GM12878 (cell line): ENCODE data around the gene BMF. TPM values are rescaled to one million over a fixed set of nuclear protein-coding genes. Genes with fewer than 3 reads are reported as not detected.

Experiments used
- ATAC-seq: fragments of 200-7000 bp; cut with Tn5 transposase; 3 replicates; pipeline ENCODE4 v1.9.1; 2020; ENCODE audit warnings: mild to moderate bottlenecking, moderate library complexity
- BruUV-seq: library from RNA; stranded (reverse); fragments of 400-500 nt; replicated peaks from 2 replicates; lab custom pipeline; 2021; lab: Mats Ljungman, UMichigan
- CTCF ChIA-PET: fragments of 300-600 bp; sonication (Branson Sonifier 250); formaldehyde crosslinking; extraction: SDS; loops from one replicate; lab custom pipeline; 2021; ENCODE audit warnings: inconsistent platforms; lab: Yijun Ruan, JAX
- POLR2A ChIA-PET: fragments of 350-600 bp; formaldehyde crosslinking; extraction: SDS; loops from one replicate; lab custom pipeline; 2021; ENCODE audit warnings: inconsistent platforms; lab: Charles Lee
- RAD21 ChIA-PET: fragments of 300-600 bp; sonication (Branson Sonifier 250); formaldehyde crosslinking; loops from one replicate; lab custom pipeline; 2023; ENCODE audit warnings: antibody characterized with exemption; ENCODE audit not compliant: unreplicated experiment; lab: Charles Lee
- SMC1A ChIA-PET: fragments of 300-600 bp; sonication (Branson Sonifier 250); formaldehyde crosslinking; loops from one replicate; lab custom pipeline; 2023; ENCODE audit not compliant: unreplicated experiment, uncharacterized antibody; lab: Charles Lee
- DNase-seq: peaks from one replicate; pipeline ENCODE4 v3.0.0-alpha.2; 2011; ENCODE audit warnings: low read depth, low spot score
- FAIRE-seq: peaks from 3 replicates; lab custom pipeline; 2011; peaks lifted over from hg19 to GRCh38; lab: Jason Lieb, UNC
- H2AFZ ChIP-seq: 2 replicates; pipeline ENCODE4 v1.6.0; 2011; ENCODE audit warnings: low read depth, low read length, control low read depth; ENCODE audit not compliant: control insufficient read depth
- H3K27ac ChIP-seq: 2 replicates; pipeline ENCODE4 v1.5.1; 2011; ENCODE audit warnings: control low read depth; ENCODE audit not compliant: control insufficient read depth, insufficient read depth
- H3K27me3 ChIP-seq, 2 experiments: replicated peaks in 1 of 2; 2 replicates each; pipeline versions ENCODE4 v1.6.0 to v1.6.1; 2011; ENCODE audit warnings: low read length in 1 of 2; ENCODE audit not compliant: control insufficient read depth in 2 of 2, insufficient read depth in 2 of 2
- H3K36me3 ChIP-seq, 2 experiments: 2 replicates each; pipeline ENCODE4 v1.5.1; 2011; ENCODE audit warnings: low read length in 1 of 2; ENCODE audit not compliant: control insufficient read depth in 2 of 2, insufficient read depth in 2 of 2
- H3K4me1 ChIP-seq: 2 replicates; pipeline ENCODE4 v1.6.1; 2011; ENCODE audit warnings: mild to moderate bottlenecking, low read length, moderate library complexity, mixed read lengths; ENCODE audit not compliant: control insufficient read depth, insufficient read depth
- H3K4me2 ChIP-seq: 2 replicates; pipeline ENCODE4 v1.6.0; 2011; ENCODE audit warnings: control low read depth; ENCODE audit not compliant: control insufficient read depth, insufficient read depth
- H3K4me3 ChIP-seq: fragments of 200-600 bp; sonication (generic); 2 replicates; pipeline ENCODE4 v1.5.1; 2016
- H3K79me2 ChIP-seq: 2 replicates; pipeline ENCODE4 v1.6.0; 2011; ENCODE audit warnings: low read length; ENCODE audit not compliant: control insufficient read depth, insufficient read depth
- H3K9ac ChIP-seq: 2 replicates; pipeline ENCODE4 v1.8.0; 2011; ENCODE audit warnings: low read length, control low read depth, mixed read lengths; ENCODE audit not compliant: control insufficient read depth, insufficient read depth
- H3K9me3 ChIP-seq: replicated peaks from 3 replicates; pipeline ENCODE4 v1.5.1; 2011; ENCODE audit warnings: mild to moderate bottlenecking, low read length; ENCODE audit not compliant: control insufficient read depth, insufficient read depth
- H4K20me1 ChIP-seq: 2 replicates; pipeline ENCODE4 v1.6.0; 2011; ENCODE audit not compliant: control insufficient read depth, insufficient read depth
- ASH2L ChIP-seq: fragments of 300-600, 200-600 bp; sonication (generic); IDR thresholded peaks from 2 replicates; pipeline ENCODE4 v1.6.1; 2017; ENCODE audit warnings: low read depth, mild to moderate bottlenecking, borderline replicate concordance
- BACH1 ChIP-seq: fragments of 450-650 bp; IDR thresholded peaks from 2 replicates; pipeline ENCODE4 v1.6.1; 2017; ENCODE audit warnings: mild to moderate bottlenecking, borderline replicate concordance
- CBFB ChIP-seq: IDR thresholded peaks from 2 replicates; pipeline ENCODE4 v1.6.1; 2016; ENCODE audit warnings: antibody characterized with exemption, low read depth
- FOXM1 ChIP-seq: IDR thresholded peaks from 2 replicates; pipeline ENCODE4 v1.6.1; 2012; ENCODE audit warnings: low read depth, mild to moderate bottlenecking, inconsistent platforms, low read length, moderate library complexity
- HCFC1 ChIP-seq: fragments of 150-350 bp; IDR thresholded peaks from 2 replicates; pipeline ENCODE4 v1.6.1; 2014; ENCODE audit warnings: low read length
- HSF1 ChIP-seq: fragments of 150-350 bp; IDR thresholded peaks from 2 replicates; pipeline ENCODE4 v1.6.1; 2014; ENCODE audit warnings: mild to moderate bottlenecking, low read depth, low read length
- JUND ChIP-seq: IDR thresholded peaks from 2 replicates; pipeline ENCODE4 v1.6.1; 2012; ENCODE audit warnings: low read depth, mild to moderate bottlenecking, low read length, improper control_type of control experiment, moderate library complexity
- NBN ChIP-seq: fragments of 450-650 bp; IDR thresholded peaks from 2 replicates; pipeline ENCODE4 v1.6.1; 2016
- NRF1 ChIP-seq: conservative IDR thresholded peaks from 2 replicates; pipeline ENCODE4 v1.6.1; 2011; ENCODE audit warnings: mild to moderate bottlenecking, low read depth, low read length, improper control_type of control experiment
- SMARCA5 ChIP-seq: fragments of 450-650 bp; IDR thresholded peaks from 2 replicates; pipeline ENCODE4 v1.6.1; 2017; ENCODE audit warnings: mild to moderate bottlenecking
- SUZ12 ChIP-seq: fragments of 200-600 bp; sonication (generic); IDR thresholded peaks from one replicate; pipeline ENCODE4 v1.6.1; 2018; ENCODE audit warnings: antibody characterized with exemption, mild to moderate bottlenecking; ENCODE audit not compliant: unreplicated experiment
- ZBED1 ChIP-seq: IDR thresholded peaks from 2 replicates; pipeline ENCODE4 v1.6.1; 2016; ENCODE audit warnings: borderline replicate concordance
- WGBS: methylation state at CpG from one replicate; pipeline ENCODE4 v1.1.6; 2016; ENCODE audit warnings: low lambda C conversion rate; ENCODE audit not compliant: insufficient replicate concordance, insufficient coverage; ENCODE audit errors: missing lambda C conversion rate; 5-methylcytosine and 5-hydroxymethylcytosine counted together
- in situ Hi-C: fragments of 300-500 bp; cut with MboI; formaldehyde crosslinking; loops from 9 replicates; pipeline ENCODE4 v1.14.3; 2018; ENCODE audit warnings: mixed read lengths
- intact Hi-C: fragments of 100-400 bp; cut with micrococcal nuclease; formaldehyde crosslinking; loops from one replicate; pipeline ENCODE4 v1.14.2; 2022; ENCODE audit not compliant: unreplicated experiment
- polyA plus RNA-seq, 11 experiments: library from polyadenylated mRNA; depleted of rRNA in 4 of 11; unstranded in 6 of 11; stranded (reverse) in 5 of 11; fragments of >200 nt; fragmentation: Nextera tagmentation in 4 of 11; fragmentation: Illumina TruSeq in 1 of 11; extraction: Ambion mirVana in 4 of 11; extraction: Trizol in 1 of 11; gene quantifications; 1 replicate in 1 of 11; 2 replicates in 10 of 11; pipeline versions ENCODE4 v1.2.1 to v1.2.3, GENCODE V29; 2011 to 2016; ENCODE audit warnings: inconsistent platforms in 2 of 11, missing spikeins in 2 of 11, low read depth in 1 of 11
- total RNA-seq, 4 experiments: library from RNA; depleted of rRNA in 3 of 4; stranded (reverse); fragments of >200 nt in 3 of 4; fragmentation: Illumina TruSeq in 1 of 4; extraction: Trizol in 1 of 4; gene quantifications; 2 replicates each; pipeline versions ENCODE4 v1.2.1 to v1.2.3, GENCODE V29; 2013 to 2021
- TF ChIP-seq, protein P1 (sequence below): IDR thresholded peaks from 2 replicates; pipeline ENCODE4 v1.6.1; 2011; ENCODE audit warnings: low read depth, mild to moderate bottlenecking, low read length, moderate library complexity, borderline replicate concordance; ENCODE audit errors: extremely low read depth

BMF gene
- total and polyA plus RNA-seq, 10 of the 15 experiments (the other 5 are each of a cell fraction or from before 2014, with no cell fraction given) = 0.82 to 34.9 (median 16.9) TPM

- FAIRE-seq (no peak), DNase-seq (no peak), ATAC-seq (no peak)
- H3K9ac ChIP-seq = no peak overlapping the region
- no peaks in the 10 kb centered on the region for H4K20me1 ChIP-seq
- 82% methylated on average over 9 of the region's 9 CpGs for WGBS
- no peaks in the 10 kb centered on the region for H3K36me3 ChIP-seq
- H3K9me3 ChIP-seq = no peaks in the 10 kb centered on the region
- CTCF ChIA-PET = interaction anchor here (0.8 to 19.0 kb wide), 4 partner anchors 48 to 168 kb away, joined by 3 to 578 read pairs (median 6); no protein-coding TSS in a partner anchor
- H3K79me2 ChIP-seq = peaks cover 12% of the 10 kb centered on the region
- intact Hi-C loops = no loop called here
- H2AFZ ChIP-seq = no peak overlapping the region
- H3K27me3 ChIP-seq = no peaks in the 10 kb centered on the region
- no peak overlapping the region for H3K4me3 ChIP-seq
- SMC1A ChIA-PET = interaction anchor here (1.0 to 29.7 kb wide), 4 partner anchors 32 to 164 kb away, joined by 3 to 1082 read pairs (median 604); partner anchors contain the start of genes BUB1B and SRP14
- peaks cover 48% of the 10 kb centered on the region for H3K4me1 ChIP-seq
- RAD21 ChIA-PET = interaction anchor here (1.7 to 24.6 kb wide), 4 partner anchors 9 to 65 kb away, joined by 5 to 903 read pairs (median 310); no protein-coding TSS in a partner anchor
- in situ Hi-C loops = no loop called here
- no peak overlapping the region for H3K4me2 ChIP-seq
- POLR2A ChIA-PET = interaction anchor here (1.4 to 17.1 kb wide), 3 partner anchors 13 to 65 kb away, joined by 4 to 307 read pairs (median 66); partner anchors contain the start of gene BUB1B
- H3K27ac ChIP-seq = no peak overlapping the region
- BruUV-seq = no TSS peak
- TF ChIP-seq HCFC1 (no peak), FOXM1 (no peak), ASH2L (no peak), BACH1 (no peak), HSF1 (no peak), SMARCA5 (no peak), CBFB (no peak), SUZ12 (no peak), NBN (no peak), JUND (no peak), ZBED1 (no peak), NRF1 (no peak)
- TF ChIP-seq, protein P1, sequence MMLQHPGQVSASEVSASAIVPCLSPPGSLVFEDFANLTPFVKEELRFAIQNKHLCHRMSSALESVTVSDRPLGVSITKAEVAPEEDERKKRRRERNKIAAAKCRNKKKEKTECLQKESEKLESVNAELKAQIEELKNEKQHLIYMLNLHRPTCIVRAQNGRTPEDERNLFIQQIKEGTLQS = no peak
Measured at GRCh38 chr15:40110866-40111550, 2.3 kb upstream of the BMF start.
